Measurements from ENCODE around the gene TMEM178A.
"Not testable (repeated sequence)": the region's sequence is repeated elsewhere in the genome, so short reads cannot be mapped to it uniquely, and the experiment has no call there.

Gene TMEM178A

GRCh38 chr2:39718483-39718882 lies 52.8 kb downstream of the TMEM178A start:
- no peak for DNase-seq

DNA sequence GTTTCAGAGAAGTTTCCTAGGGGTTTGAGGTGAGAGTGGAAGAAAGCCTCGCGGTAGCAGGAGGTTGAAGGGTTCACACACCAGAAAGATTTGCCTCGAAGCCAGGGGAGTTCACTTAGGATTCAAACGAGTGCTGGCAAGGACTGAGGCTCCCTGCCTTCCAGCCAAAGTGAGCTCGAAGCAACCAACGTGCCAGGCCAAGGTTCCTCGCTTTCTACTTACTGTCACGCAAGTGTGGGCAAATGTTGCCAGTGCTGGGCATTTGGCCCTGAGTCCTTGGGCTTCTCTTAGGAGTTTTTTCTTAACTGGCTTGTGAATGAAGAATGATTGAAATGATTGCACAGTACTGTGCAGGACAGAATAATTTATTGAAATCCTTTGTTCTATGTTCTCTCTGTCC lies 53.6 kb downstream of the TMEM178A start:
- DNase-seq, result no peak

DNA sequence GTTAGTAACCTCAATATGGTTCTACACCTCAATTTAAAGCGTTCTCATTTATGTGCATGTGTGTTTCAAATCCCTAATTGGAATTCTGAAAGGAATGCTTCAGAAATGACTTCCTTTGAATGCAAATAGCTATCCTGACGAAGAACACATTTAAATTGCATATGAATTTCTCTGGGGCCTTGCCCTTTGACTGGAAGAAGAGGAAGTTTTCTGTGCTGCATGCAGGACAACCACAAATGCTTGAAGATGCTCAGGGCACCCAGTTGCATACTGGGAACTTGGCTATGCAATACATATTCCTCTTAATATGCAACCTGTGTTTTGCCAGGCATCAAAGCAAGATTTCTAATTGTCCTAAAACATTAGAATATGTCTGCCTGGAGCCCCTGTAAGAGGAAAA lies 55.3 kb downstream of the TMEM178A start:
- DNase-seq, result no peak

DNA sequence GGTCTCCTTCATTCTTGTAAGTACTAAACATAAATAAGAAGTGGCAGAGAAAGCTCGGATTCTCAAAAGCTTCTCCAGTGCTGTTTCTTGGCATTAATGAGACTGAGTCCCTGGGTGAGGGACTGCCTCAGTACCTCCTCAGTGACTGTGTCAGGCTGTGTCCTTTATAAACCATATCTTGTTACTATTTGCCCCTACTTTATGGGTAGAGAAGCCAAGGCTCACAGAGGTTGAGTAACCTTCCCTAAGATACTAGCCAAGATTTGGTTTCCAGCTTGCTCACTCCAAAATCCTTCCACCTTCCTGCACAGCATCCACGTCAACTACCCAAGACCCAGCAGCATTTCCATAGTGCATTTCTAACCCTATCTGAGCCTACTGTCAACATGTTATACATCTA lies 57.8 kb downstream of the TMEM178A start:
- no peak for DNase-seq

- DNase-seq, result no peak
Measured at GRCh38 chr2:39723946-39724827, 58.5 kb downstream of the TMEM178A start.

DNA sequence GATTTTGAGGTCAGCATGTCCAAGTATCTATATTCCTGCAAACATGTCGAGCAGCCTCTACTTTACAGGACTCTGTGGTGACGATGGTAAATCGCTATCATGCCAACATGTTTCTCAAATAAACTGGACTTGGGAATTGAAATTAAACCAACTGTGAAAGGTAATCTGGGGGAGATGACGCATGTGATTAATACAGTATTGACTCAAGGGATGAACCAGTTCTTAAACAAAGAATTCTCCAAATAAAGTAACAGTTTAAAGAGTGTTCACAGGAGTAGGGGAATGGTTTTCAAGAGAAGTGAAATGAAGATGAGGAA lies 59.1 kb downstream of the TMEM178A start:
- DNase-seq, result no peak

DNA sequence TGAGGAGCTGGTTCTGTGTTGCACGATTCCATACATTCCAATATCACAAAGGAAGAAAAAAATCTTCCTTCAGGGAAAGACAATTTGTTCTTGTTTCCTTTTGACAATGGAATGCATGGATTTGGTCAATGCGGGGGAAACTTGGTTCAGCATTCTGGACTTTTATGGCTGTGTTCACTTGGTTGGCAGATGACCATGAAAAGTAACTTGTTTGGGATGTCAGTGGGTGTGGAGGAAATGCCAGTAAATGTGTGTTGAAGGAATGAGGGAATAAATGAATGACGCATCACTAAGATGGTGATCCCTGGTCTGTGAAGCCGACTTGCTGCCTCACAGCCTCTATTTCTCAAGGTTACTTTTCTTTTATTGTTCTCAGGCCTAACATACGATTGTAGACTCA lies 59.7 kb downstream of the TMEM178A start:
- DNase-seq, result no peak

DNA sequence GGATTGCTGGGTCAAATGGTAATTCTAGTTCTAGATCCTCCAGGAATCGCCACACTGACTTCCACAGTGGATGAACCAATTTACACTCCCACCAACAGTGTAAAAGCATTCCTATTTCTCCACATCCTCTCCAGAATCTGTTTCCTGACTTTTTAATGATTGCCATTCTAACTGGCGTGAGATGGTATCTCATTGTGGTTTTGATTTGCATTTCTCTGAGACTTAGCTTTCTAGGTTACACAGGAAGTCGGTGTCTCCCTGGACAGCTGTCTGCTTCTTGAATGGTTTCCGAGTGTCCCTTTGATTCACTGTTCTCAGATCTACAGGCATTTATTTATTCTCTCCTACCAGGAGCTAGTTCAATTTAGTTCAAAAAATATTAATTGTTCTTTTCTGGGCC lies 62.4 kb downstream of the TMEM178A start:
- DNase-seq, result not testable (repeated sequence)

DNA sequence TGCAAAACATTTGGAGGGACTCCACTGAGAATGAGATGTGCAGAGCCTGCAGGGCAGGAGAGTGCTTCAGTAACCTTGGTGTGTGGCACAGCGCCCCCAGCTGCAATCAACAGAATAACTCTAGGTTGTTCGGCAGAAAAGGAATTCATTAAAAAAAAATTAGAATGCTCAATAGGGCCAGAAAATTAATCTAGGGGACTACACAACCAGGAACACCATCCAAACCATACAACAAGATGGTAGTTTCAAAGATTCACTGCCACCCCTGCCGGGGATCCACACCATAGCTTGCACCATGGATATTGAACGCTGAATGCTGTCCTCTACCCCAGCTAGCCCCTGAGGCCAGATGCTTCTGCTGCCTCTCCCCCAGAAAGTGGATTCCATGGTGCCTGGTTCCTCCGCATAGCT lies 63.2 kb downstream of the TMEM178A start:
- peak; percentile 15 for DNase-seq

DNA sequence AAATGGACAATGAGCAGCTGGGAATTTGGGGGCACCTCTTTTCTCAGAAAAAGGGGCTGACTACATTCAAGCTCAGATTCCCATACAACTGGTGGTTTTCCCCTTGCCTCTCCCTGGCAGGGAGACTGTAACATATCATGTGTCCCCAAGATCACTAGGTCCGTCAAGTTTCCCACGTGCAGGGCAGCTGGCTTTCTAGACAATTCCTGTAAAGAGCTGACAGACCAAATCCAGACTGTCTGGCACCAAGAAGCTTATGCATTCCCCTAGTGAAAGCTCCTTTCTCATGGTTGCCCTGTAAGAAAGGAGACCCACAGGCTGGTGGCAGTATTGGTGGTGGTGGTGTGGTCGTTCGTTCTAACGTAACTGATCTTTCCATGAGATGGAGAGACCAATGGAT lies 64.6 kb downstream of the TMEM178A start:
- no peak for DNase-seq

DNA sequence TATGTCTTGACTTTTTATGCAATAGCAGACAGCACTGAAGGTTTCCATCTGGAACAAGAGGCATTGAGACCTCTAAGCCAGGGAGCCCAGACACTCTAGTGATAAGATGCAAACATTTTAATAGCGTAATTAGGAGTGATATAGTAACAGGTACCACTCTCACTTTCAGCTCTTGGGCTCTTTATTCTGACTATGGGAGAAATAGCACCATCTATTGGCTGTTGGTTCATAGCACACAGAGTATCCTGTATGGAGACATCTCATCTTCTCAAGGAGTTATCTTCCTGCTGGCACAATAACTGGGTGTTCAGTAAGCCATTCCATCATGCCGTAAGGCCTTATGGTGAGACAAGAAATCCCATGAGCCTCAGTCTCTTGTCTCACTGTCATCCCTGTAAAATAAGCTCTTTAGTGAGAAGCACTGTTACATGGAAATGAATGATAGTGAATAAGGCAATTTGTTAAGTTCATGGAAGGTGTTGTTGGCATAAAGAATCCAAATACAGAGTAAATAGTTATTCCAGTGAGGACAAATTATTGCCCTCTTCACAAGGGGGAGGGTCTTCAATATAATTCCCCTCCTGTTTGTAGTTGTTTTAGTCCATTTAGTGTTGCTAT lies 65.1 kb downstream of the TMEM178A start:
- DNase-seq, result peak; percentile 41

- DNase-seq, result no peak
Measured at GRCh38 chr2:39731546-39731945, 65.8 kb downstream of the TMEM178A start.

DNA sequence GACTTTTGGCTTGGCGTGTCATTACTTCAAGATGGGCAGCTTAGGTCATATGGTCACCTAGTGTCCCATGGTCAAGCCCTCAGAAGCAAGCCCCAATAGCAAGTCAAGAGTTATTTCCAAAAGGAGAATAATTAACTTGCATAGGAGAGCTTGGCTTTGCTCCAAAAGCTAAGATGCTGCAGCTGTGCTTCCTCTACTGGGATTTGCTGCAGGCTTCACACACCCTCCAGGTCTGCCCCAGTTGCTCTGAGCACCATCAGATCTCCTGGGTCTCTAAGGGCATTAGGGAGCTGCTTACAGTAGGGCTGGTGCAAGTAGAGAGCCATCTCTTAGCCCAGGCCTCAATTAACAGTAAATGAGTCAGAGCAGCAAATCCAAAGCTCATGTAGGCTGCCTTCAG lies 66.8 kb downstream of the TMEM178A start:
- DNase-seq, result no peak

DNA sequence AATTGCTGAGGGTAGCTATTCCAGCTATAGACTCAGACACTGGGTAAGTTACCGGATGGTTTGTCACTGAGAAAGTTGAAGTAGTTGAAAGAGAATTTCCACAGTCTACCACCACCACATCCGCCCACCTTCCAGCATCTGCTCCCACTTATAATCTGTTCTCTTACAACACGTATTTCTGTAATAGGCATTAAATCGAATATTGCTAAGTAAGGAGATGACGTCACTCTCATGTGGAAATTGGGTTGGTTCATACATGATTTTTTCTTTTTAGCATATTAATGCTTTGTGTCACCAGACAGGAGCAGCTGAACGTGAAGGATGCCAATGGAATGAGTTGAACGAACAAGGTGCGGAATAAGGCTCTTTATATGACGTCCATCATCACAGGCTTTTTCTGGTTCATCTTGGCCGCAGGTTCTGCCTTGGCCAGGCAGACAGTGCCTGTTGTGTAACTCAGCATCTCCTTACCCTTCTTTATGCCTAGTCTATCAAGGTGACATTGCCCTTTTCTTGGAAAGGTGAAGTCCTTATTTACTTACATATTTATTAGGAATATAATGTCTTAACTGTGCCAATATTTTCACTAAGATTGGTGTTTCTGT lies 67.5 kb downstream of the TMEM178A start:
- DNase-seq, result no peak

- no peak for DNase-seq
Measured at GRCh38 chr2:39734445-39734844, 68.7 kb downstream of the TMEM178A start.

DNA sequence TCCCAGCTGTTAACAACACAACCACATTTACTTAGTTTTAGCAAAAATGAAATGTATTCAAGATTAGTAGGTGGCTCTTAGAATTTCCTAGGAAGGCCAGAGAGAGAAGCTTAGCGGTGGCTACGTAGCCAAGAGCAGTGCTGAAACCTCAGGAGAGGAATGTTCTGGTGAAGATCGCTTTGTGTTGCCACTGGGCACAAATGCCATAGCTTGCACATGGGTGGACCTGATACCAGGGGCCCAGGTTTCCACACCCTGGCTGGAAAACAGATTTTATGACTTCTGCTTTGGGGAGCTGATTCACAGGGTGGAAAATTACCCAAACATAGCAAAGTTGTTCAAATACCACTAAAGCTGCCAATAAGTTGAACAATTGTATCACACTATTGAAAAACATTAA lies 69.9 kb downstream of the TMEM178A start:
- DNase-seq, result no peak

DNA sequence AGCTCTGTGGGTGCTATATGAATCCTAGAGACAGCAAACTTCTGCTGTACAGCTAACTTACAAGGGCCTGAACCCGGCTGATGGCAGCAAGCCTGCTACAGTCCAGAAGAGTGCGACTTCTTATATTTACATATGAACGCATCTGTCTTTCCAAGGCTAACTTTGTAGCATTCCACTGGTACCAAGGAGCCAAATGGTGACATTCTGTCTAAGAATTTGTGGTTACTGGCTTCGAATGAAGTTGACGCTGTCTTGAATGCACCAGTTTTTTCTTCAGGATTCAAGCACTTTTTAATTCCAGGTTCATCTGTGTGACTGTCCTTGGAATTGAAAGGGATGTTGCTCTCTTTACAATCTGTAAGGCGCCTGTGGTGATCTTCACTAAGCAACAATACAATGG lies 70.9 kb downstream of the TMEM178A start:
- DNase-seq, result no peak

- peak; percentile 48 for DNase-seq
Measured at GRCh38 chr2:39737661-39738060, 71.9 kb downstream of the TMEM178A start.

GRCh38 chr2:39738936-39739335 lies 73.2 kb downstream of the TMEM178A start:
- DNase-seq, result no peak

- DNase-seq, result no peak
Measured at GRCh38 chr2:39739386-39739785, 73.7 kb downstream of the TMEM178A start.

- DNase-seq, result no peak
Measured at GRCh38 chr2:39741871-39742270, 76.2 kb downstream of the TMEM178A start.

DNA sequence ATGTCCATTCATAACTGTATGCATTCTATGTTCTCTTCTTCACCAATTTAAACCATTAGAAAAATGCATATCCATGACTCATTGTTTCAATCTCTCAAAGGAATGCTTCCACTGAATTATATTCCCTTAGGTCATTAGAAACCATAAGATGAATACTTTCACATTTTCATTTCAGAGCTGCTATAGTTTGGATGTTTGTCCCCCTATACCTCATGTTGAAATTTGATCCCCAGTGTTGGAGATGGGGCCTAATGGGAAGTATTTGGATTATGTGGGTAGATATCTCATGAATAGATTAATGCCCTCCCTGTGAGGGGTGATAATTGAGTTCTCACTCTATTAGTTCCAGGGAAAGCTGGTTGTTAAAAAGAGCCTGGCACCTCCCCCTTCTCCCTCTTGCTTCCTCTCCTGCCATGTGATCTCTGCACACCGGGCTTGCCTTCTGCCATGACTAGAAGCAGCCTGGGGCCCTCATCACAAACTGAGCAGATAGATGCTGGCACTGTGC lies 77.6 kb downstream of the TMEM178A start:
- no peak for DNase-seq

- no peak for DNase-seq
Measured at GRCh38 chr2:39755466-39755865, 89.7 kb downstream of the TMEM178A start.

- DNase-seq, result no peak
Measured at GRCh38 chr2:39757156-39757555, 91.4 kb downstream of the TMEM178A start.

All from MV-4-11 (cell line).